Globus pallidus (tissue), 1 donor: ENCODE results near the gene DNAH10.

Experiments
- DNase-seq: peaks from one replicate; pipeline ENCODE4 v3.0.0-alpha.2; 2015; ENCODE audit warnings: low spot score

The DNAH10 gene

DNA sequence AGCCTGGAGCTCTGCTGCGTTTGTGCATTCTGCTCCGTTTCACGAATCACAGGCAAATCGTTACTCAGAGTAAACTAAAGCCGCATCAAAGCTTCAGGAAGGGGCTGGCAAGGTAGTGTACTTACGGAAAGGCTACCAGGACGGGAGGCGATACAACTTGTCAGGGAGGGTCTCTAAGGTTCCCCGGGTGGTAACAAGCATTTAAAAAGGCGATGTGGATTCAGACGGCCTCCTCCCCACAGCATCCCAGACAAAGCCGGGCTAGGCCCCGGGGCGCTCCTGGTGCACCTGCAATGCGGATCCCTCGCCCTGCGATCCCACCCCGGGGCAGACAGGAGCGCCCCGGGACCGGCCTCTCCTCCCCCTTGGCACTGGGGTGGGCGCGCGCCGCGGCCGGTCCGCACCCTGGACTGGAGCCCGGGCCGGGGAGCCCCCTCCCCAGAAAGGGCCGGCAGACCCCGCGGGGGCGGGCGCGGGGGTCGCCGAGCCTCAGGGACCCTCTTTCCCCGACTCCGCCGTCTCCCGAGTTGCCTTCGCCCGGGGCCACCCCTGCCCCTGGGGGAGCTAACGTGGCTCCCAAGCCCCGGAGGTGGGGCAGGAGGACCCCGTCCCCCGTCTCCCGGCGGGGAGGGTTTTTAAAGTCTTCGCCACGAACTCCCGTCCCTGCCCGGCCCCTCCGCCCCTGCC, 209.8 kb downstream of the DNAH10 start:
- peak; percentile 45 for DNase-seq

DNA sequence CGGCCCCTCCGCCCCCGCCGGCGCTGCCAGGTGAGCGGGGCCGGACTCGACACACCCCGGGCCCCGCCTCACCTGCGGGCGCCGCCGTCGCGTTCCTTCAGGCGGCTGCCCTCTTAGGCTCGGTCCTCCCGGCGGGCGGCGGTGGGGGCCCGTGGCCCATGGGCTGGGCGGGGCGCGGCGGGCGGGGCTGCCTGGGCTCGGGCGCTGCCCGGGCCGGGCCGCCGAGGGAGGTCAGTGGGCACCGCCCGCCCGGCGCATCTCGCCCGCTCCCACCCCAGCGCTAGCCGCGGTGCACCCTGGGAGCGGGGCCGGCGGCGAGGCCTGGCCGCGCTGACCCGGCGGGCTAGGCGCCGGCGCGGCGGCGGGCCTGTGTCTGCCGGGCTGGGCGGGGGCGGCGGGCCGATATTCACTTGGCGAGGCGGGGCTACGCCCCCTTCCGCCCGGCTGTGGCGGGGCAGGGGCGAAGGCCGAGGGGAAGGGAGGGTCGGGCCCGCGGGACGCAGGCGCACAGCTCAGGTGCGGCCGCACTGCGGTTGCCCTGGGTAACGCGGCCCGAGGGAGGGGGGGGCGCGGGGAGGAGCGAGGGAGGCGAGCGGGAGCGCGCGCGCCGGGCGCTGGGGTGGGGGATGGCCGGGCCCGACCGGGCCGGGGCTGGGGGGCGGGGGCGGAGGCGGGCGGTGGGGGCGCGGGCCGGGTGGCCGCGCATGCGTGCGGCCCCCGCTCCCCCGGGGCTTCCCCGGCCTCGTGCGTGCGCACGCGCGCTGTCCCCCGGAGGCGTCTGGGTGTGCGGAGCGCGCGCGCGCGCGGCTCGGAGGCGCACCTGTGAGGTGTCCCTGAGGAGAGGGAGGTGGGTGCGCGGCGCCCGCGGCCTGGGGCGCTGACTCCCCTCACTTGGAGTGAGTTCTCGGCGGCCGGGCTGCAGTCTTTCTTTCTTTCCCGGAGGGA, 210.6 kb downstream of the DNAH10 start, which contains the start of the genes CCDC92 and ZNF664:
Gene CCDC92 (minus strand): TSS at position 375 of the 945 bp plus-strand sequence. CDS start 28,526 bp downstream, outside the sequence.
Gene ZNF664 (plus strand): TSS at position 759 of the 945 bp plus-strand sequence. CDS start 38,930 bp downstream, outside the sequence.
- DNase-seq = peak; percentile 86

DNA sequence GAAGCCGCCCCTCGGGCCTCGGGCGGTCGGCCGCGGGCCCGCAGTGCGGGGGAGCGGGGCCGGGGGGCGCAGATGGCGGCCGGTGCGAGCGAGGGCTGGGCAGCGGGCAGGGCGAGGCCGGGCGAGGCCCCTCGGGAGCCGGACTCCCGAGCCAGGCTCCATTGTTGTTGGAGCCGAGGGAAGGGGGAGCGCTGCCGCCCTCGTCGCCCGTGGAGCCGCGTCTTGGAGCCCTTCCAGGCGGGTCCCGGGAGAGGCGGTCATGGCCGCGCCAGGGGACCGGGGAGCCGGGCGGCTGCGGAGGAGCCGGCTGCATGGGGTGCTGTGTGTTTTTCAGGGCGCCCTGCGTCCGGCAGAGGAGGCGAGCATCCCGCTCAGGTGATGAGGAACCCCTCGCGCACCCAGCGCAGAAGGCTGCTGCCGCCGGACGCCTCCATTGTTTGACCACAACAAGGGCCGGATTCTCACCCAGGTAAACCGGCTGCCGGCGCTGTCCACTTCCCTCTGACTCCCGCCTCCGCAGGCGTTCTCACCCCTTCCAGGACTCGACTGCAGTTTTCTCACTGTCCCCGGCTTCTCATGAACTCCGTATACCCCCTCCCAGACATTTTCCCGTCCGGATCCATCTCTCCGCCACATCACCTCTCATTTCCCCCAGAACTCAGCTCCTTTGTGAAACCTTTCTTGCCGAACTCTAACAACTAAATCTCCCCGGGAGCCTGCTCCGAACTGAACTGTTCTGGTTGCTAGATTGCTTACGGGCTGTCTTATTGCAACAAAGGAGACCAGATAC, 211.6 kb downstream of the DNAH10 start:
- DNase-seq = no peak

DNA sequence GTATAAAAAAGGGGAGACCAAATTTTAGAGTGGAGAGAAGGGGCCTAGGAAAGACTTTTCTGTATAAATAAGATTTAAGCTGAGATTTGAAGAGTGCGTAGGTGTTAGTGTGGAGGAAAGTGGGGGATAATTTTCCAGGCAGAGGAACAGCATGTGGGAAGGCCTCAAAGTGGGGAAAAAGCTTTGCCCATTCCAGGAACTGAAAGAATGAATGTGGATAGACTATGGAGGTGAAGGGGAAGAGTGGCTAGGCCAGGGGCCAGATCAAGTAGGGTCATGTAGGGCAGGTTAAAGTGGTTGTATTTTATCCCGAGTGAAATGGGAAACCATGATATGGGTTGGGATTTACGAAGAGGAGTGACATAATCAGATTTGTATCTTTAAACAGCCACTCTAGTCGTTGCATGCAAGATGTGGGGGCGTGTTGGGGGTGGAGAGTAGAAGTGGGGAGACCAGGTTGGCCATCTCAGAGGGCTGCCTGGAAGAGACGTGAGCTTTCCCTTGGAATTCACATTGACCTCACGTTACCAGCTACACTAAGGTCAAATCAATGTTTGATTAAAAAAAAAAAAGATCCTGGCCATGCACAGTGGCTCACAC, 214.2 kb downstream of the DNAH10 start:
- no peak for DNase-seq

DNA sequence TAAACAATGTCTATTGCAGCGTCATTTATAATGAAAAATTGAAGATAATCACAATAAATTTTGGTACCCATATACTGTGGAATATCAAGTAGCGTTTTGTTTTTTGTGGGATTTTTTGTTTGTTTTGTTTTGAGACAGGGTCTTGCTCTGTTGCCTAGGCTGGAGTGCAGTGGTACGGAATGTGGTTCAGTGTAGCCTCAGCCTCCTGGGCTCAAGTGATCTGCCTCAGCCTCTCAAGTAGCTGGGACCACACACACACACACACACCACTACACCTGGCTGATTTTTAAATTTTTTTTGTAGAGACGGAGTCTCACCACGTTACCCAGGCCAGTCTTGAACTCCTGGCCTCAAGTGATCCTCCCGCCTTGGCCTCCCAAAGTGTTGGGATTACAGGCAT, 217.5 kb downstream of the DNAH10 start:
- DNase-seq = no peak

DNA sequence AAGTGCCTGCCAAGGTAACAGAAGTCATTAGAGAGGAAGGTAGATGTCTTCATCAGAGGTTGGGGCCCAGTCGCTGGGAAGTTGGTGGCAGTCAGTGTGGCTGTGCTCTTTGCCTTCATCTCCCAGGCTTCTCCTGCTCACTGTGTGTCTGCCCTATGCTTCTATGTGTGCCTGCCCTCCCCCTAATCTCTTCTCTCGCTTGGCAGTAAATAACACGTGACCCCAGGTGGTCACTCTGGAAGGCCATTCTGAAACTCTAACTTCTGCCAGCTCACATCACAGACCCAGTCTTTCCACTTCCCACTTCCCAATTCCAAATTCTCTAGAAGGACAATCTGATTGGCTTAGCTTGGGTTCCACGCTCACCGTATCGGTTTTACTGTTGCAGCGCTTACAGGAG, 220.2 kb downstream of the DNAH10 start:
- no peak for DNase-seq

DNA sequence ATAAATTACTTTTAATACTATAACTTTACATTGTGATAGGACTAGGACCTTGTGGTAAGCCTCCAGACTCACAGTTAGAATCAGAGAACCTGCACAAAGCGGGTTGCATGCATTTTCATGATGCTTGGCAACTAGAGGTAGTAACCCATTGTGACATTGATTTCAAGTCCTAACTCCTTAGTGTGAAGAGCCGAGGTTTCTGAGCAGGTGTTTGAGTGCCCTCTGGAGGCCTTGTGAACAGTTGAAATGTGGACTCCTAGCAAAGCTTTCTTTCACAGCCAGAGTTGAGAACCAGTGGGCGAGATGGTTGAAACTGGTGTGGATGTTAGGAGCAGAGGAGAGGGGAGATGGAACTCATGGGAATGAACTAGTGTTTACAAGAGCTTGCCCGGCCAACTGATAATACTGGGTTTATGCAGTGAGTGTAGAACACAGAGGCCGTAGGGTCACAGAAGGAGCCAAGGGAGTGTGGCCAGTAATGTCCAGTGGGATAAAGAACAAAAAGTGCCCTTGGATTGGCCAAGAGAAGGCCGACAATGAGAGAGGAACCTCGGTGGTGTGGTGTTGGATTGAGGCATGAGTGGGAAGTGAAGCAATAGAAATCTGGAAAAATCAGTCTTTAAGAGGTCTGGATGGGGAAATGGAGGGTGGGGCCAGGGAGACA, 221.9 kb downstream of the DNAH10 start:
- peak; percentile 78 for DNase-seq

DNA sequence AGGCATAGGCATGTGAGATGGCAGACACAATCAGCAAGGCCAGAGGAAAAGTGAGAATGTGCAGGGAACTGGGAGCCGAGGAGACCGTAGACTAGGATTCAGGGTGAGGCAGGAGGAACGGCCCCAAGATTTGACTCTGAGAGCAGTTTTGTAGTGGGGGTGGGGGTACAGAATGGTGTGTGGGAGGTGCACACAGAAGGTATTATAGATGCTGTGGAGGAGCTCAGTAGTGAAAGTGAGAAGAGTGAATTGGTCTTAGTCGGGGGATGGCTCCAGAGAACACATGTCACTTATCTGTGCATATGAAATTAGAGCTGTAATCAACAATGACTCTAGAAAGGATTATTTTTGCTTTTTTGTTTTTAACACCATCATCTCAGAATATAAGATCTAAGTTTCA, 222.8 kb downstream of the DNAH10 start:
- no peak for DNase-seq
